Fibroblast of mammary gland (primary cell): ENCODE results near the gene ERLEC1.
A peak's percentile ranks its signal among the peaks of the same experiment; 100 is the strongest.

ENCODE experiments used
- DNase-seq: peaks from one replicate; pipeline ENCODE4 v3.0.0-alpha.2; 2010; ENCODE audit warnings: low read depth
- H3K4me3 ChIP-seq: 2 replicates; pipeline ENCODE4 v1.5.1; 2011; ENCODE audit warnings: low read depth, mild to moderate bottlenecking, low read length, moderate library complexity; ENCODE audit not compliant: control insufficient read depth
- TF ChIP-seq, protein P1 (sequence below): conservative IDR thresholded peaks from 2 replicates; pipeline ENCODE4 v1.5.1; 2011; ENCODE audit warnings: low read depth, low read length, inconsistent platforms; ENCODE audit not compliant: control insufficient read depth, insufficient read depth

Gene ERLEC1

DNA sequence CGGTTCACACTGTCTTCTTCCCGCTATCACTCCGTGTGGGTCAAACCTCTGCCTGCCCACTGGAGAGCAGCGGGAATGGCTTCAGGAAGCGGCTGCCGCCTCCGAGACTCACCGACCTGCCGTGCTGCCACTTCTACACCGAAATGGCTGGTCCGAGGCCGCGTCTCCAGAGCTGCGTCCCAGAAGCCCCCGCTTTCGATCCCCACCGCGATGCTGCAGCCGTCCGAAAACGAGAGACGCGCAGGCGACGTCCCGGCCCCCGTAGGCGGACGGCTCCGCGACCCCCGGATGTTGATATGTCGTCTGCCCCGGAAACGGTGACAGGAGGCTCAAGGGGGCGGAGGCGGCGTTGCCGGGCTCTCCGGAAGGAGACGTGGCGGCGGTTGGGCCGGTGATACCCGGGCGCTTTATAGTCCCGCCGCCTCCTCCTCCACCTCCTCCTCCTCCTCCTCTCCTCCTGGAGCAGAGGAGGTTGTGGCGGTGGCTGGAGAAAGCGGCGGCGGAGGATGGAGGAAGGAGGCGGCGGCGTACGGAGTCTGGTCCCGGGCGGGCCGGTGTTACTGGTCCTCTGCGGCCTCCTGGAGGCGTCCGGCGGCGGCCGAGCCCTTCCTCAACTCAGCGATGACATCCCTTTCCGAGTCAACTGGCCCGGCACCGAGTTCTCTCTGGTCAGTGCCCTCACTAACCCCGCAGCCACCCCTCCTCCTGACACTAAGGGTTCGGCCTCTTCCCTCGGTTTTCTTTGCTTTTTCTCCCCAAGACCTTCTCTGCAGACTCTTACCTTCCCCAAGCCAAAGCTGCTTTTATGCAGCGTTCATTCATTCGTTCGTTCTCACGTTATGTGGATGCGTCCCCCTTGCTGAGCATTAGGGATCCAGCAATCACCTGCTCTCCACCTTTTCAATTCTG is at the start of gene ERLEC1, which contains the start of gene ASB3:
Gene ERLEC1, plus strand, starts transcription at position 340 of the 909 bp plus-strand sequence. Its CDS starts 167 bp downstream, at position 507.
Gene ASB3, minus strand, starts transcription at position 249 of the 909 bp plus-strand sequence. CDS start 21,381 bp downstream, outside the sequence.
- TF ChIP-seq, protein P1, sequence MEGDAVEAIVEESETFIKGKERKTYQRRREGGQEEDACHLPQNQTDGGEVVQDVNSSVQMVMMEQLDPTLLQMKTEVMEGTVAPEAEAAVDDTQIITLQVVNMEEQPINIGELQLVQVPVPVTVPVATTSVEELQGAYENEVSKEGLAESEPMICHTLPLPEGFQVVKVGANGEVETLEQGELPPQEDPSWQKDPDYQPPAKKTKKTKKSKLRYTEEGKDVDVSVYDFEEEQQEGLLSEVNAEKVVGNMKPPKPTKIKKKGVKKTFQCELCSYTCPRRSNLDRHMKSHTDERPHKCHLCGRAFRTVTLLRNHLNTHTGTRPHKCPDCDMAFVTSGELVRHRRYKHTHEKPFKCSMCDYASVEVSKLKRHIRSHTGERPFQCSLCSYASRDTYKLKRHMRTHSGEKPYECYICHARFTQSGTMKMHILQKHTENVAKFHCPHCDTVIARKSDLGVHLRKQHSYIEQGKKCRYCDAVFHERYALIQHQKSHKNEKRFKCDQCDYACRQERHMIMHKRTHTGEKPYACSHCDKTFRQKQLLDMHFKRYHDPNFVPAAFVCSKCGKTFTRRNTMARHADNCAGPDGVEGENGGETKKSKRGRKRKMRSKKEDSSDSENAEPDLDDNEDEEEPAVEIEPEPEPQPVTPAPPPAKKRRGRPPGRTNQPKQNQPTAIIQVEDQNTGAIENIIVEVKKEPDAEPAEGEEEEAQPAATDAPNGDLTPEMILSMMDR: no peak
- H3K4me3 ChIP-seq: peak within 1 kb of the TSS; percentile 92
- peak; percentile 80 for DNase-seq

DNA sequence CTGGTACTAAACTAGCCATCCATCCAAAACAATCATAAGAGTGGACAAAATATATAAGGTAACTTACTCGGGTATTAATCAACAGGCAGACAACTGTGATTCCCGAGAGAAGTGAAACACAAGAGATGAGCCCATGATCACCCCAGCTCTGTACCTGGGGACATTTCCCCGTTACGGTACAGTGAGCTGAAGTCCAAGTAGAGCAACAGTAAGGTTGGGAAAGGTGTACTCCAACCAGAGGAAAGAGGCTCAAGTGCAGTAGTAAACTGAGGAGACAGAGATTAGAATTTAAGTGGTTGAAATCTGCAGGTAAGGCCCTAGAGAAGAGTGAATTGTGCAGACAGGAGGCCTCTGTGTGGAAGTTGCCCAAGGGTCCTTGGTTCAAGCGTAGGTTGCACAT is 49.8 kb upstream of the ERLEC1 start:
- H3K4me3 ChIP-seq: no peak overlapping the region
- no peak for DNase-seq
- TF ChIP-seq, protein P1: no peak

GRCh38 chr2:53739032-53739431 is 47.8 kb upstream of the ERLEC1 start:
- no peak overlapping the region for H3K4me3 ChIP-seq
- DNase-seq: no peak
- TF ChIP-seq, protein P1: no peak

DNA sequence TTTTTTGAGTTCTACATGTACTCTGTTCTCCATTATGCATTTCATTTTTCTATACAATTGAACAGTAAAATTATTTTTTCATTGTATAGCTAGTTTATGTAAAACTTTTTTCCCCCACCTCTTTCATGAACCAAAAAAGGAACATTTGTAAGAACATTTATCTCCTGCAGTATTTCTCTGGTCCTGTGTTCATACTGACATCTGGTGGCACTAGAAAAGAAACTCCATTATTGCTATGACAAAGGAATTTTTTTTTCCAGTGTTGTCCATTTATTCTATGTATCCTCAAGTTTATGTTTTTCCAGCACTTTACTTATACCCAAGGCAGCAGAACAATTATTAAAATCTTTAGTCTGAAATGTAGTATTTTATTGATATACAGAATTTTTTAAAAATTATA is 46.7 kb upstream of the ERLEC1 start:
- DNase-seq: peak; percentile 52
- TF ChIP-seq, protein P1: peak; percentile 41
- no peak overlapping the region for H3K4me3 ChIP-seq

DNA sequence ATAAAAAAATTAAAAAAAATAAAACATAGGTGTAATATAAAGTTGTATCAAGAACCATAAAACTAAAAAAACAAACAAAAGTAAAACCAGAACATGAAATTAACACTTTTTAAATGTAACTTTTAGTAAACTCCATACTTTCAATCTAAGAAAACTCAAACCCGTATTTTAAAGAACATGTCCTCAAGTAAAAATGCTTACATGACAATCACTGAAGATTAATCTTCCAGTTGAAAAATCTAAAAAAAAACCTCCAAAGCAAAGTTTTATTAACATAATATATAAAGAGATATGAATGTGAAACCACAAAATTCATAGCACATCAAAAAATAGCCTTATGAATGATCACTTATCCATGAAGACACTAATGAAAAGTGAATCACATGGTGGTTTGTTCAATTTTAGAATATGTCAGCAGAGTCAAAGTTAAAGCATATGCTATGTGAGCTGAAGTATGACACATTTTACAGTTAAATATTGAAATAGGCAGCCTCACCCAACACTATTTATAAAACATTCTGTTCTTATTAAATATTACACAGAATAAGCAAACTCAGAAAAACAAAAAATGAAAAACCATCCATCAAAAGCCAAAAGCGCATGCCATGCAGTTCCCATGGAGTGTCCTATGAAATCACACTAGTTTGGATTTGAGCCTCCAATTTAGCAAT is 42.3 kb upstream of the ERLEC1 start:
- DNase-seq: peak; percentile 25
- H3K4me3 ChIP-seq: no peak overlapping the region
- TF ChIP-seq, protein P1: no peak

DNA sequence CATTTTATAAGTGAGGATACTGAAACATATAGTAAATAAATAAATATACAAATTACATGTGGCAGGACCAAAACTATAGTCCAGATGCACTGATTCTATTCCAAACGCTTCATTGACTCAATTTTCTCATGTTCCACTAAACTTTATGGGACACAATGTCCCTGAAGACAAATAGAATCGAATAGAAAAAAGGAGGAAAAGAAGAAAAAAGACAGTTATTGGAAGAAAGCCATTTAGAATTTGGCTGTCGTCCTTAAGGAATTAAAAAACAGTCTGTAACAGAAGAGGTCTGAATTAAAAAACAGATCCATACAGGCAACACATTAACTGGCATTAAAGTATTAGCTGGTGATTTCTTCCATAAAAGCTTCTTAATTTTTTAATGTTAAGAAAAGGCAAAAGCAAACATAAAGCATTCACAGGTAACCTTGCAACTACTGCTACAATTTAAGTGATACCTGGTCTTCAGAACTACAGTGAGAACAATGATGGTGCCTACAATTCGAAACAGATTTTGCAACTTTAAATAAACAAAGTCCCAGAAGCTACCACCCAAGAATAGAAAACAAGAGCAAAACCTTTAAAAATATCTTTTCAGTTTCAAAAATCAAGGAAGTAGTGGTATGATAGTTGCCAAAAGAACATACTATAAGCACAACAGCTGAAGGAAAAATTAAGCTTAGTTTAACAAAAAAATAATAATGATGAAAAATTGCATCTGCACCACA is 36.6 kb upstream of the ERLEC1 start:
- H3K4me3 ChIP-seq: no peak overlapping the region
- TF ChIP-seq, protein P1: no peak
- no peak for DNase-seq
